Astrocyte (in vitro differentiated cells and primary cell): ENCODE results near the gene LIME1.

Experiments used
- EZH2 ChIP-seq: IDR thresholded peaks from 2 replicates; pipeline ENCODE4 v1.6.1; 2012; ENCODE audit warnings: mild to moderate bottlenecking, low read length, inconsistent platforms; ENCODE audit not compliant: insufficient read depth
- TF ChIP-seq, protein P1 (sequence below): IDR thresholded peaks from 2 replicates; pipeline ENCODE4 v1.5.1; 2011; ENCODE audit warnings: low read depth, mild to moderate bottlenecking, inconsistent platforms, low read length, moderate library complexity; ENCODE audit not compliant: insufficient read depth

DNA sequence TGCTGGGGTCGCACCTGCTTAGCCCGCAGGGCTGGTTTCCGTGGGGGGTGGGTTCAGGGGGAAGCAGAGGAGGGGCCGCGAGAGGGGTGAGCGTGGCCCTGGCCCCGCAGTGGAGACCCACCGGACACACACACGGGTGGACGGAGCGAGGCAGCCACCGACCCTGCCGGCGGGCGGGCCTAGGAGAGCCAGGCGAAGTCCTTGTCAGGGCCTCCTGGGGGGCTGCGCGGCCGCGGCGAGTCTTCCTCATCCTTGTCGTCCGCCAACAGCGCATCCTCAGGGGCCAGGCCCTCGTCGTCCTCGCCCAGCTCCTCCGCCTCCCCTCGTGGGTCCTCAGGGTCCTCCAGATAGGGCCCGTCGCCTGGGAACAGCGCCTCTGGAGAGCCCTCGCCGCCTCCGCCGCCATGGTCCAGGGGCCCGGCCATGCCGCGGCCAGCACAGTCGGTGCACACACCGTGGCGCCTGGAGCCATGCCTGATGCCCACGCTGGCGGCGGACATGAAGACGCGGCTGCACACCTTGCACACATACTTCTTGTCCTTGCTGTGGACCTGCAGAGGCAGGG lies 10.4 kb downstream of the LIME1 start:
- TF ChIP-seq, protein P1, sequence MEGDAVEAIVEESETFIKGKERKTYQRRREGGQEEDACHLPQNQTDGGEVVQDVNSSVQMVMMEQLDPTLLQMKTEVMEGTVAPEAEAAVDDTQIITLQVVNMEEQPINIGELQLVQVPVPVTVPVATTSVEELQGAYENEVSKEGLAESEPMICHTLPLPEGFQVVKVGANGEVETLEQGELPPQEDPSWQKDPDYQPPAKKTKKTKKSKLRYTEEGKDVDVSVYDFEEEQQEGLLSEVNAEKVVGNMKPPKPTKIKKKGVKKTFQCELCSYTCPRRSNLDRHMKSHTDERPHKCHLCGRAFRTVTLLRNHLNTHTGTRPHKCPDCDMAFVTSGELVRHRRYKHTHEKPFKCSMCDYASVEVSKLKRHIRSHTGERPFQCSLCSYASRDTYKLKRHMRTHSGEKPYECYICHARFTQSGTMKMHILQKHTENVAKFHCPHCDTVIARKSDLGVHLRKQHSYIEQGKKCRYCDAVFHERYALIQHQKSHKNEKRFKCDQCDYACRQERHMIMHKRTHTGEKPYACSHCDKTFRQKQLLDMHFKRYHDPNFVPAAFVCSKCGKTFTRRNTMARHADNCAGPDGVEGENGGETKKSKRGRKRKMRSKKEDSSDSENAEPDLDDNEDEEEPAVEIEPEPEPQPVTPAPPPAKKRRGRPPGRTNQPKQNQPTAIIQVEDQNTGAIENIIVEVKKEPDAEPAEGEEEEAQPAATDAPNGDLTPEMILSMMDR: no peak
- no peak for TF ChIP-seq EZH2
